HG03342 (cell line): ENCODE data around the gene SYCN.

Experiments
- ATAC-seq: cut with Tn5 transposase; IDR thresholded peaks from one replicate; pipeline ENCODE4 v1.9.1; 2021; ENCODE audit warnings: mild to moderate bottlenecking, moderate library complexity; ENCODE audit not compliant: unreplicated experiment

Gene SYCN

GRCh38 chr19:39196320-39196719, 7.7 kb downstream of the SYCN start:
- ATAC-seq = no peak

- ATAC-seq = no peak
Measured at GRCh38 chr19:39195755-39196154, 8.3 kb downstream of the SYCN start.

GRCh38 chr19:39194832-39195542, 9.1 kb downstream of the SYCN start:
- no peak for ATAC-seq

GRCh38 chr19:39193803-39194202, 10.3 kb downstream of the SYCN start:
- no peak for ATAC-seq

- no peak for ATAC-seq
Measured at GRCh38 chr19:39192846-39193245, 11.2 kb downstream of the SYCN start.

- ATAC-seq = no peak
Measured at GRCh38 chr19:39190768-39191167, 13.3 kb downstream of the SYCN start.

- ATAC-seq = no peak
Measured at GRCh38 chr19:39188960-39189359, 15.1 kb downstream of the SYCN start.

GRCh38 chr19:39187552-39187943, 16.5 kb downstream of the SYCN start:
- ATAC-seq = no peak

GRCh38 chr19:39186391-39186790, 17.7 kb downstream of the SYCN start:
- ATAC-seq = no peak

GRCh38 chr19:39183104-39183503, 21.0 kb downstream of the SYCN start:
- no peak for ATAC-seq

- no peak for ATAC-seq
Measured at GRCh38 chr19:39182174-39182505, 21.9 kb downstream of the SYCN start.

- ATAC-seq = no peak
Measured at GRCh38 chr19:39181500-39182173, 22.4 kb downstream of the SYCN start.

GRCh38 chr19:39180749-39181148, 23.3 kb downstream of the SYCN start:
- ATAC-seq = no peak

GRCh38 chr19:39179754-39180153, 24.3 kb downstream of the SYCN start:
- ATAC-seq = no peak

- no peak for ATAC-seq
Measured at GRCh38 chr19:39178296-39179006, 25.6 kb downstream of the SYCN start.

- ATAC-seq = no peak
Measured at GRCh38 chr19:39177736-39178135, 26.3 kb downstream of the SYCN start.

- ATAC-seq = no peak
Measured at GRCh38 chr19:39177110-39177699, 26.9 kb downstream of the SYCN start.

GRCh38 chr19:39175564-39175963, 28.5 kb downstream of the SYCN start:
- ATAC-seq = no peak

- no peak for ATAC-seq
Measured at GRCh38 chr19:39174558-39175544, 29.2 kb downstream of the SYCN start.

GRCh38 chr19:39174142-39174541, 29.9 kb downstream of the SYCN start:
- no peak for ATAC-seq
